Measurements from ENCODE around the gene DOK4. TPM values are rescaled to one million over a fixed set of nuclear protein-coding genes. Genes with fewer than 3 reads are reported as not detected.

Gene DOK4
- total RNA-seq, 1 donor from 2014 or later = 8.4 TPM

GRCh38 chr16:57525761-57526160 is 39.5 kb upstream of the DOK4 start:
- ATAC-seq (no peak), DNase-seq (ENCODE audit: missing footprints) (no peak)
- intact Hi-C loops (cut with DNase I) = no loop called here

GRCh38 chr16:57522960-57523359 is 36.7 kb upstream of the DOK4 start:
- ATAC-seq = no peak
- no peak for DNase-seq (ENCODE audit: missing footprints)
- intact Hi-C loops (cut with DNase I) = no loop called here

- DNase-seq (ENCODE audit: missing footprints) (peak; percentile 90), ATAC-seq (peak; percentile 76)
- intact Hi-C loops (cut with DNase I) = loop anchor here (2.0 to 5.0 kb wide), 4 partner anchors 43 to 219 kb away; partner anchors contain the start of genes CIAPIN1 and COQ9
These were observed 33.6 kb upstream of the DOK4 start for GRCh38 chr16:57519796-57520360.

- DNase-seq (ENCODE audit: missing footprints) (no peak), ATAC-seq (no peak)
- intact Hi-C loops (cut with DNase I) = loop anchor here (2.0 to 5.0 kb wide), 4 partner anchors 42 to 218 kb away; partner anchors contain the start of genes CIAPIN1 and COQ9
These were observed 32.6 kb upstream of the DOK4 start for GRCh38 chr16:57518922-57519321.

- ATAC-seq (no peak), DNase-seq (ENCODE audit: missing footprints) (peak; percentile 54)
- intact Hi-C loops (cut with DNase I) = loop anchor here (2.0 to 5.0 kb wide), 4 partner anchors 41 to 218 kb away; partner anchors contain the start of genes CIAPIN1 and COQ9
These were observed 32.2 kb upstream of the DOK4 start for GRCh38 chr16:57518520-57518919.

GRCh38 chr16:57517397-57518367 is 31.4 kb upstream of the DOK4 start:
- intact Hi-C loops (cut with DNase I) = loop anchor here (2.0 to 5.0 kb wide), 4 partner anchors 40 to 217 kb away; partner anchors contain the start of genes CIAPIN1 and COQ9
- ATAC-seq (no peak), DNase-seq (ENCODE audit: missing footprints) (peak; percentile 56)

- intact Hi-C loops (cut with DNase I) = loop anchor here (5.0 kb wide), 1 partner anchor 39 kb away; no protein-coding TSS in a partner anchor
- no peak for DNase-seq (ENCODE audit: missing footprints)
- no peak for ATAC-seq
These were observed 30.5 kb upstream of the DOK4 start for GRCh38 chr16:57516773-57517172.

- intact Hi-C loops (cut with DNase I) = loop anchor here (5.0 kb wide), 1 partner anchor 39 kb away; no protein-coding TSS in a partner anchor
- DNase-seq (ENCODE audit: missing footprints) = no peak
- ATAC-seq = no peak
These were observed 30.0 kb upstream of the DOK4 start for GRCh38 chr16:57516176-57516725.

- DNase-seq (ENCODE audit: missing footprints) (no peak), ATAC-seq (no peak)
- intact Hi-C loops (cut with DNase I) = loop anchor here (5.0 kb wide), 1 partner anchor 38 kb away; no protein-coding TSS in a partner anchor
These were observed 28.7 kb upstream of the DOK4 start for GRCh38 chr16:57514791-57515600.

- intact Hi-C loops (cut with DNase I) = no loop called here
These were observed 28.1 kb upstream of the DOK4 start for GRCh38 chr16:57514371-57514770.

GRCh38 chr16:57513371-57514102 is 27.2 kb upstream of the DOK4 start:
- DNase-seq (ENCODE audit: missing footprints) = no peak
- no peak for ATAC-seq
- intact Hi-C loops (cut with DNase I) = no loop called here

More at GRCh38 chr16:57514371-57514770, 28.1 kb upstream of the DOK4 start:
- ATAC-seq = no peak
- no peak for DNase-seq (ENCODE audit: missing footprints)

- intact Hi-C loops (cut with DNase I) = no loop called here
- DNase-seq (ENCODE audit: missing footprints) = no peak
- ATAC-seq = no peak
These were observed 26.2 kb upstream of the DOK4 start for GRCh38 chr16:57512296-57513001.

GRCh38 chr16:57510016-57510871 is 24.0 kb upstream of the DOK4 start:
- no peak for ATAC-seq
- intact Hi-C loops (cut with DNase I) = no loop called here
- no peak for DNase-seq (ENCODE audit: missing footprints)

GRCh38 chr16:57509231-57509923 is 23.1 kb upstream of the DOK4 start:
- intact Hi-C loops (cut with DNase I) = no loop called here
- no peak for ATAC-seq
- no peak for DNase-seq (ENCODE audit: missing footprints)

GRCh38 chr16:57508035-57508425 is 21.7 kb upstream of the DOK4 start:
- DNase-seq (ENCODE audit: missing footprints) (no peak), ATAC-seq (no peak)
- intact Hi-C loops (cut with DNase I) = no loop called here
